BLaER1 treated with 17β-estradiol and CSF1 and Interleukin-3, amounts not matched to agents 10 nM and 100 nM (cell line): ENCODE measurements around the gene GREB1.

Experiments used
- H3K27ac ChIP-seq, 11 experiments: shearing (Covaris generic); formaldehyde crosslinking; 2 replicates each; pipeline ENCODE4 v1.8.1; 2022
- H3K27me3 ChIP-seq, 11 experiments: shearing (Covaris generic); formaldehyde crosslinking; 2 replicates each; pipeline ENCODE4 v1.8.1; 2022
- H3K36me3 ChIP-seq, 11 experiments: shearing (Covaris generic); formaldehyde crosslinking; 2 replicates each; pipeline ENCODE4 v1.8.1; 2022
- H3K4me1 ChIP-seq, 10 experiments: shearing (Covaris generic); formaldehyde crosslinking; 2 replicates each; pipeline ENCODE4 v1.8.1; 2022
- H3K4me2 ChIP-seq, 11 experiments: shearing (Covaris generic); formaldehyde crosslinking; 2 replicates each; pipeline ENCODE4 v1.8.1; 2022
- H3K4me3 ChIP-seq, 10 experiments: shearing (Covaris generic); formaldehyde crosslinking; 2 replicates each; pipeline ENCODE4 v1.8.1; 2022
- H3K9ac ChIP-seq, 11 experiments: shearing (Covaris generic); formaldehyde crosslinking; 2 replicates each; pipeline ENCODE4 v1.8.1; 2022
- H3K9me3 ChIP-seq, 11 experiments: shearing (Covaris generic); formaldehyde crosslinking; replicated peaks in 1 of 11; 2 replicates each; pipeline ENCODE4 v1.8.1; 2022
- H4K20me1 ChIP-seq, 11 experiments: shearing (Covaris generic); formaldehyde crosslinking; 2 replicates each; pipeline ENCODE4 v1.8.1; 2022
- Cebpa-rat ChIP-seq, 11 experiments: shearing (Covaris generic); IDR thresholded peaks; 2 replicates each; pipeline ENCODE4 v1.8.1; 2022

The GREB1 gene

DNA sequence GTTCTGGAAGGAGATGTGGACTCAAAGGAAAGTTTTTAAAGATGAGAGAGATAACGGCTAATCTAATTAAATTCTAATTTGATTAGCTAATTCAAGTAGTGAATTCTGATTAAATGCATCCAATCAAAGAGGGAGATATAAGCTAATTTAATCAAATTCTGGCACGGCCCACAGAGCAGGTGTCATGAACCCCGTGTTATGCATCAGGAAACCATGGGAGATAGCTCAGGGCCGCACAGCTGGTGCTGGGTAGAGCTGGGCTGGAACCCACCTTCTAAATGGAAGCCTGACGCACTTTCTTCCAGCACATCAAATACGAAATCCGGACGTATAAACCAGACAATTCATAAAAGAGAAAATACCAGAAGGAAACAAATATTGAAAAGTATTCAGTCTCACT lies 57.2 kb downstream of the GREB1 start:
- no peak overlapping the region for H3K27ac ChIP-seq
- no peaks in the 10 kb centered on the region for H3K27me3 ChIP-seq
- H4K20me1 ChIP-seq = peaks cover 0 to 4% (median 0%) of the 10 kb centered on the region in 11 experiments; a peak in 1 of 22 replicates
- no peaks in the 10 kb centered on the region for H3K36me3 ChIP-seq
- no peaks in the 10 kb centered on the region for H3K9me3 ChIP-seq
- no peak overlapping the region for H3K4me2 ChIP-seq
- H3K4me3 ChIP-seq = no peak overlapping the region
- TF ChIP-seq Cebpa-rat (IDR thresholded peaks at IDR 0.05) = no peak
- no peaks in the 10 kb centered on the region for H3K4me1 ChIP-seq
- no peak overlapping the region for H3K9ac ChIP-seq

GRCh38 chr2:11592671-11593574 lies 59.1 kb downstream of the GREB1 start:
- no peak overlapping the region for H3K27ac ChIP-seq
- H3K9ac ChIP-seq = no peak overlapping the region
- no peak for TF ChIP-seq Cebpa-rat (IDR thresholded peaks at IDR 0.05)
- H3K4me3 ChIP-seq = no peak overlapping the region
- H3K36me3 ChIP-seq = no peaks in the 10 kb centered on the region
- no peaks in the 10 kb centered on the region for H3K27me3 ChIP-seq
- H4K20me1 ChIP-seq = peaks cover 0 to 4% (median 0%) of the 10 kb centered on the region in 11 experiments; a peak in 1 of 22 replicates
- H3K9me3 ChIP-seq = no peaks in the 10 kb centered on the region
- peaks cover 0 to 4% (median 3%) of the 10 kb centered on the region in 10 experiments; a peak in 11 of 20 replicates for H3K4me1 ChIP-seq
- H3K4me2 ChIP-seq = no peak overlapping the region

- TF ChIP-seq Cebpa-rat (IDR thresholded peaks at IDR 0.05) = no peak
- no peak overlapping the region for H3K27ac ChIP-seq
Measured at GRCh38 chr2:11596801-11597200, 63.0 kb downstream of the GREB1 start.

DNA sequence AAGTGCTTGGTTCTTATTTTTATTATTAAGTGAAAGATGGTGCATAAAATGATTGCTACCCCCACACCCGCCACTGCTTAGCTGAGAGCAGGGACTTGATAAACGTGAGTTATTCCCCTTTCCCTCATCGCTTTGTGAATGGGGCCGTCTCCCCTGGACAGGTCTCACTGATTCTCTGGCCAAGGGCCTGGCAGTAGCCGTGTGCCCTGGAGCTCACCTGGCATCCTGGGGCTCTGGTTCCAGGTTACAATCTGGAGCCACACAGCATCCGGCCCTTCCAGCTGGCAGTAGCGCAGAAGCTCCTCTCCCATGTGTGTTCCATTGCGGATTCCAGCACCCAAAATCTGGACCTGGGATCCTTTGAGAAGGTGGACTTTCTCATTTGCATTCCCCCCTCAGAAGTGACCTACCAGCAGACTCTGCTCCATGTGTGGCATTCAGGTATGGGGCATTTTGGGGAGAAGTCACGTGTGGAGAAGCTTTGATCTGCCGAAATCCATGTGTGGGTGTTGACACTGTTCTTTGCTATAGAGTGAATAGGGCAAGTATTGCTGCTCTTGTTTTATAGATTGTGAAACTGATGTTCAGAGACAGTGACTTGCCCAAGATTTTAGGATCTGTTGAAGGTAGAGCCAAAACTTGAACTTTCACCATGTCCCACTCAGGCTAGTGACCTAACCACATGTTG lies 63.8 kb downstream of the GREB1 start:
- Histone ChIP-seq H3K9me3 (no peaks in the 10 kb centered on the region), H4K20me1 (0 out of 22 replicates have a peak, but pooled peaks cover 0 to 4% (median 0%) of the 10 kb centered on the region in 11 experiments), H3K27me3 (no peaks in the 10 kb centered on the region), H3K36me3 (no peaks in the 10 kb centered on the region), H3K4me3 (no peak overlapping the region), H3K27ac (no peak overlapping the region), H3K4me2 (peak overlapping the region in 10 of 11 experiments; percentile 2 to 50 (median 19); a peak in 11 of 22 replicates), H3K9ac (no peak overlapping the region), H3K4me1 (peaks cover 0 to 13% (median 11%) of the 10 kb centered on the region in 10 experiments; a peak in 14 of 20 replicates)
- no peak for TF ChIP-seq Cebpa-rat (IDR thresholded peaks at IDR 0.05)

More at GRCh38 chr2:11596801-11597200, 63.0 kb downstream of the GREB1 start:
- peaks cover 0 to 13% (median 11%) of the 10 kb centered on the region in 10 experiments; a peak in 14 of 20 replicates for H3K4me1 ChIP-seq
- H3K4me2 ChIP-seq = no peak overlapping the region
- H3K9me3 ChIP-seq = no peaks in the 10 kb centered on the region
- H3K27me3 ChIP-seq = no peaks in the 10 kb centered on the region
- 0 out of 22 replicates have a peak, but pooled peaks cover 0 to 4% (median 0%) of the 10 kb centered on the region in 11 experiments for H4K20me1 ChIP-seq
- H3K36me3 ChIP-seq = no peaks in the 10 kb centered on the region
- H3K9ac ChIP-seq = no peak overlapping the region
- no peak overlapping the region for H3K4me3 ChIP-seq

DNA sequence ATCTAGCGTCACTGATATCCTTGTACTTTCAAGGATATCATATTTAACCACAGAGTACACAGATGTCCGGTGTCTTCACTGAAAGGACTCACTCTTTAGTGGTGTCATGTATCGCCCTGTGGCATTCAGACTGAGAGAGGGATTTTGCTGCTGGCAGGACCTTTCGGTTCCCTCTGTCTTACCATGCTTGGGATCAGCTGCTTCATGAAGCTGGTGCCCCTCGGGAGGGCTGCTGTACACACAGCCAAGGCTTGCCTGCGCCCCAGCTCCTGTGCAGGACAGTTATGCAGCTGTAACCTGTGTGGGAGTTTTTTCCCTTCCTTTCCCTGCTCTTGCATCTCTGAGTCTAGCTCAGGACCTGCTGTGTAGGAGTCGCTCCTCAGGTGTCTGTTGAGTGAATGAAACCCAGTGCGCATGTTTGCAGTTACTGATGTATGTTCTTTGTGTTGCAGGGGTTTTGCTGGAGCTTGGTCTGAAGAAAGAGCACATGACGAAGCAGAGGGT lies 64.4 kb downstream of the GREB1 start:
- no peaks in the 10 kb centered on the region for H3K9me3 ChIP-seq
- no peak overlapping the region for H3K4me3 ChIP-seq
- no peak overlapping the region for H3K9ac ChIP-seq
- peak overlapping the region in 10 of 11 experiments; percentile 2 to 50 (median 19); a peak in 14 of 22 replicates for H3K4me2 ChIP-seq
- H3K4me1 ChIP-seq = peaks cover 0 to 13% (median 11%) of the 10 kb centered on the region in 10 experiments; a peak in 14 of 20 replicates
- TF ChIP-seq Cebpa-rat (IDR thresholded peaks at IDR 0.05) = no peak
- no peaks in the 10 kb centered on the region for H3K36me3 ChIP-seq
- H3K27ac ChIP-seq = no peak overlapping the region
- 0 out of 22 replicates have a peak, but pooled peaks cover 0 to 4% (median 0%) of the 10 kb centered on the region in 11 experiments for H4K20me1 ChIP-seq
- no peaks in the 10 kb centered on the region for H3K27me3 ChIP-seq

DNA sequence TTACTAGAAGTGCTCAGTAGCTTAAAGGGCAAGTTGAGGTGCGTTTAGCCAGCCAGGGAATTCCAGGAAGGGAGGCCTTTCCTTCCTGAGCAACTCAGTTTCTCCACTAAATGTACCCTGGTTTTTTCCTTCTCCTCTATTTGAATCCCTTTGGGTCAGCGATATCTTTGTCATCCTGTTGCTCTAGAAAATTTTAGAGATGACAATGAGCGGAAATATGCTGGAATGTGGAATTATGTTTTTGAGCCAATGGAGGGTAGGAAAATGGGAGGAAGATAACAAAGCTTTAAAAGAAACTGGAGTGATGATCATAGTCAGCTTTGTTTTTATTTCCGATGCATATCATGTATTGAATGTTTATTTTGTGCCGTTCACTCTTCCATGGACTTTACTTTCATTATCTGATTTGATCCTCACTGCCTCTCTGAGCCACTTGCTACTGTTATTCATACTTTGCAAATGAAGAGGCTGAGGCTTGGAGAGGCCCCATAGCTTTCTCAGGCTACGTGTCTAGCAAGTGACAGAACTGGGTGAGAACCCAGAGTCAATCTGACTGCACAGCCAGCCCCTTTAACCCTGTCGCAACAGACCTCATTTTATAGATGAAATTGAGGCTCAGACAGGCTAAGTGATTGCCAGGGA lies 68.8 kb downstream of the GREB1 start:
- TF ChIP-seq Cebpa-rat (IDR thresholded peaks at IDR 0.05) = no peak
- no peaks in the 10 kb centered on the region for H3K36me3 ChIP-seq
- no peak overlapping the region for H3K4me2 ChIP-seq
- no peaks in the 10 kb centered on the region for H3K27me3 ChIP-seq
- H3K27ac ChIP-seq = no peak overlapping the region
- H3K9ac ChIP-seq = no peak overlapping the region
- H4K20me1 ChIP-seq = 0 out of 22 replicates have a peak, but pooled peaks cover 0 to under 1% (median 0%) of the 10 kb centered on the region in 11 experiments
- no peak overlapping the region for H3K4me3 ChIP-seq
- H3K9me3 ChIP-seq = no peaks in the 10 kb centered on the region
- peaks cover 0 to 11% (median 10%) of the 10 kb centered on the region in 10 experiments; a peak in 14 of 20 replicates for H3K4me1 ChIP-seq

GRCh38 chr2:11610624-11611242 lies 76.9 kb downstream of the GREB1 start:
- Histone ChIP-seq H3K9ac (no peak overlapping the region), H3K9me3 (no peaks in the 10 kb centered on the region), H3K4me2 (no peak overlapping the region), H3K27ac (no peak overlapping the region), H3K4me3 (no peak overlapping the region), H4K20me1 (no peaks in the 10 kb centered on the region), H3K36me3 (no peaks in the 10 kb centered on the region; a peak in 2 of 22 replicates), H3K4me1 (peaks cover 0 to 19% (median 0%) of the 10 kb centered on the region in 10 experiments; a peak in 7 of 20 replicates), H3K27me3 (no peaks in the 10 kb centered on the region)
- TF ChIP-seq Cebpa-rat (IDR thresholded peaks at IDR 0.05) = no peak

- H3K36me3 ChIP-seq = no peaks in the 10 kb centered on the region; a peak in 3 of 22 replicates
- no peaks in the 10 kb centered on the region for H3K27me3 ChIP-seq
- no peak for TF ChIP-seq Cebpa-rat (IDR thresholded peaks at IDR 0.05)
- no peaks in the 10 kb centered on the region for H4K20me1 ChIP-seq
- H3K4me2 ChIP-seq = peak overlapping the region in 3 of 11 experiments; percentile 51 to 66 (median 64); a peak in 3 of 22 replicates
- H3K4me3 ChIP-seq = no peak overlapping the region
- no peaks in the 10 kb centered on the region for H3K9me3 ChIP-seq
- H3K27ac ChIP-seq = no peak overlapping the region
- no peak overlapping the region for H3K9ac ChIP-seq
- H3K4me1 ChIP-seq = peaks cover 0 to 19% (median 0%) of the 10 kb centered on the region in 10 experiments; a peak in 7 of 20 replicates
Measured at GRCh38 chr2:11611251-11611650, 77.4 kb downstream of the GREB1 start.
